Fibroblast of lung (primary cell): Measurements from ENCODE around the gene MYL11.

ENCODE experiments used
- EZH2 ChIP-seq: IDR thresholded peaks from 2 replicates; pipeline ENCODE4 v1.5.1; 2012; ENCODE audit warnings: low read length, control low read depth, mild to moderate bottlenecking; ENCODE audit errors: missing control alignments
- TF ChIP-seq, protein P1 (sequence below), 2 donors: IDR thresholded peaks in 1 of 2; conservative IDR thresholded peaks in 1 of 2; 1 replicate in 1 of 2; 2 replicates in 1 of 2; pipeline ENCODE4 v1.5.1; 2011 to 2012; ENCODE audit warnings: low read length in 2 of 2, control low read depth in 1 of 2, inconsistent platforms in 1 of 2, low read depth in 1 of 2, mild to moderate bottlenecking in 1 of 2

- TF ChIP-seq, protein P1, sequence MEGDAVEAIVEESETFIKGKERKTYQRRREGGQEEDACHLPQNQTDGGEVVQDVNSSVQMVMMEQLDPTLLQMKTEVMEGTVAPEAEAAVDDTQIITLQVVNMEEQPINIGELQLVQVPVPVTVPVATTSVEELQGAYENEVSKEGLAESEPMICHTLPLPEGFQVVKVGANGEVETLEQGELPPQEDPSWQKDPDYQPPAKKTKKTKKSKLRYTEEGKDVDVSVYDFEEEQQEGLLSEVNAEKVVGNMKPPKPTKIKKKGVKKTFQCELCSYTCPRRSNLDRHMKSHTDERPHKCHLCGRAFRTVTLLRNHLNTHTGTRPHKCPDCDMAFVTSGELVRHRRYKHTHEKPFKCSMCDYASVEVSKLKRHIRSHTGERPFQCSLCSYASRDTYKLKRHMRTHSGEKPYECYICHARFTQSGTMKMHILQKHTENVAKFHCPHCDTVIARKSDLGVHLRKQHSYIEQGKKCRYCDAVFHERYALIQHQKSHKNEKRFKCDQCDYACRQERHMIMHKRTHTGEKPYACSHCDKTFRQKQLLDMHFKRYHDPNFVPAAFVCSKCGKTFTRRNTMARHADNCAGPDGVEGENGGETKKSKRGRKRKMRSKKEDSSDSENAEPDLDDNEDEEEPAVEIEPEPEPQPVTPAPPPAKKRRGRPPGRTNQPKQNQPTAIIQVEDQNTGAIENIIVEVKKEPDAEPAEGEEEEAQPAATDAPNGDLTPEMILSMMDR (conservative IDR thresholded peaks at IDR 0.05 in 1 of 2, IDR thresholded peaks at IDR 0.05 in 1 of 2; ENCODE audit: low read depth in 1 of 2, low read length in 2 of 2), result no peak
- TF ChIP-seq EZH2, result no peak
Measured at GRCh38 chr16:30346286-30346685, 28.3 kb upstream of the MYL11 start.
